HG03575 (cell line): ENCODE results near the gene DHRS2.
"Not testable (repeated sequence)": the region's sequence is repeated elsewhere in the genome, so short reads cannot be mapped to it uniquely, and the experiment has no call there.

Experiments used
- ATAC-seq: cut with Tn5 transposase; IDR thresholded peaks from one replicate; pipeline ENCODE4 v1.9.1; 2021; ENCODE audit not compliant: unreplicated experiment, insufficient number of reproducible peaks, low FRiP score; ENCODE audit errors: extremely low read depth

The DHRS2 gene

DNA sequence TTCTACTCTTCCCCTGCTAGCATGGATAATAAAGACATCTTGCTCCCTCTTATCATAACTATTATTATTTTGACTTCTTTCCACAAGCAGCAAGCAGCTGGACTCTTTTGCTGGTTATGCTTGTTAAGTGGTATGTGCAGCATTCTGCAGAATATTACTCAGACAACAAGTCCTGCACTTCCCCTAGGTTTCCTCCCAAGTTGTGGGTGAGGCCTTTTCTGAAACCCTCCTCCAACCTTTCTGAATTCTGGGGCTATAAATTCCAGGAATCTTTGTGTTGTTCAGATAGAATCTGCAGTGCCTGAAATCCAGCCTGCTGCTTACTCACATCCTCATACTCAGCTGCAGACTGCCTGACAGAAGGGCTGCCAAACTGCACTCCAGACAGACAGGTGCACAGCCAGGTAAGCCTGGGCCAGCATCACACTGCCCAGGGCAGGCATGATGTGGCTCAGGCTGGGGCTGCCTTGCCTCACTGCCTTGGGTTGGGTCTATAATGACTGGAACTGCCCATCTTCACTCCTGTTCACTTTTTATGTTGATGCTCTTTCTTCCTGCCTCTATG, 6.2 kb upstream of the DHRS2 start:
- ATAC-seq: no peak

- ATAC-seq: no peak
Observed at GRCh38 chr14:23630687-23631086, 5.5 kb upstream of the DHRS2 start.

DNA sequence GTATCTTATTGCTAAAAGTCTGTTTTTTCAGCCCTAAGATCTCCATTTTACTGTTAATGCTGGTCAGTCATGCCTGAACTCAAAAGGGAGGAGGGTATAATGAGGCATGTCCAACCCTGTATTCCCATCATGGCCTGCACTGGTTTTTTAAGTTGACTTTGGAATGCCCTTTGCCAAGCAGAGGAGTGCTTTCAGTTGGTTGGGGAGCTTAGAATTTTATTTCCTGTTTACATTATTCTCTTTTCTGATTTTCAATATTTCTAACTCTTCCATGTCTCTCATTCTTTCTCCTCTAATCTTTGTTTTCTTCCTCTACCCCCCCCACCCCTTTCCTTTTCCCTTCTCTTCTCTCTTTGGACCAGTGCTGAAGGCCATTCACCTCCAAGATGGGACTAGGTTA, 4.9 kb upstream of the DHRS2 start:
- no peak for ATAC-seq

DNA sequence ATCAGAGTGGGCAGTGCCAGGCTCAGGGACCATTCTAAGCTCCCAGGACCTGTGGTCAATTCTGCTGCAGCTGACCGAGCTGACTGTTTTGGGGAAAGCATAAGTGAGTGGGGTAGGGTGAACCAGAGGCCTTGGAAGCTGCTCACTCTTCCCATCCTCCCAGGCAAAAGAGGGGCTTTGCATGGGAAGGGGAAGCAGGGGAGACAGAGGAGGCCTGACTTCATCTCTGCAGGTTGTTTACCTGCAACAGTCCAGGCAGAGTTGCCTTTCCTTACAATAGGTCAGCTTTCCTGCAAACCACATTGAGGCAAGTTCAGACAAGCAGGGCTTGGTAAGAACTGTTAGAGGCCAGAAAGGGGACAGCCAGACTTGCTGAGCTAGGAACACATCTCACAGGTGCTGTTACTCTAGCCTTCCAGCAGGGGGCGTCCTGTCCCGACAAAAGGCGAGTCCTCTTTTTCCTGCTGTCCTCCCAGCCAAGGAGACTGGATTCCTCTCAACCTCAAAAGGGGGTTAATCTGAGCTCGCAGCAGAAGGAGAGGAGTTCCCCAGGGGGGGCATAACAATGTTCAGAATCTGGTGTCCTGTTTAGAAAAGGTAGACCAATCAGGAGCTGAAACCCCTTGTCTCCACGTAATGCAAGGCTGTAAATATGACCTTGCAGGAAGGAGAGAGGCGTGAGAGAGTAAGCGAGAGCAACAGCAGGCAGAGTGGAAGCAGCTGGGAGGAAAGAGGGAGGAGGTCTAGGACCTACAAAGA, 4.3 kb upstream of the DHRS2 start:
- ATAC-seq: no peak

DNA sequence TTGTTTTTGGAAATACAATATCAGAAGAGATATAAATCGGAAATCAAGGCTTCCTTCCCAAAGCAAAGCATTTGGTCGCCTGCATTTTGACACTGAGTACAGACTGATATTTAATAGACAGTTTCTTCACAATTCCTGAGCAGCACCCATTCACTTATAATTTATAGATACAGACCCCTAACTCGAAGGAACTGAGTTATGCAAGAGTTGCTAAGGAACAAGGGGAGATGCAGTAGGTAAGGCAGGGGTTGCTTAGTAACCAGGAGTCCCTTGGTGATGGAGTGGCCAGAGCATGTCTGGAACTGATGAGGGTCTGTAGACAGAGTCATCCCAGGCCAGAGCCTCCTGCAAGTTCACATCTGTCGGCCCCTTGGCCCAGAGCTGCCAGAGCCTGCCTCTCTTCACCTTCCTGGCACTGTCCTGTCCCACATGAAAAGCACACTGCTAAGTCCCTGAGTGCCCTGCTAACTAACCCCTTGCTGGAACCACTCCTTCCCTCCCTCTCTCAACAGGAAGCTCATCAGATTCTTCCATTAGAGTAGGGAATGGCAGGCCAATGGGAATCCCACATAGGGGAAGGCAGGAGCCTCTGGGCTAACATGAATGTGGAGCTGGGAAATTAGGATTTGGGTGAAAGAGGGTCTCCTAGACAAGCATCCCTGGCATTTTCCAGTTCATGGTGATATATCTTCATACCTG, 3.6 kb upstream of the DHRS2 start:
- no peak for ATAC-seq

- ATAC-seq: no peak
Observed at GRCh38 chr14:23633160-23633701, 2.9 kb upstream of the DHRS2 start.

DNA sequence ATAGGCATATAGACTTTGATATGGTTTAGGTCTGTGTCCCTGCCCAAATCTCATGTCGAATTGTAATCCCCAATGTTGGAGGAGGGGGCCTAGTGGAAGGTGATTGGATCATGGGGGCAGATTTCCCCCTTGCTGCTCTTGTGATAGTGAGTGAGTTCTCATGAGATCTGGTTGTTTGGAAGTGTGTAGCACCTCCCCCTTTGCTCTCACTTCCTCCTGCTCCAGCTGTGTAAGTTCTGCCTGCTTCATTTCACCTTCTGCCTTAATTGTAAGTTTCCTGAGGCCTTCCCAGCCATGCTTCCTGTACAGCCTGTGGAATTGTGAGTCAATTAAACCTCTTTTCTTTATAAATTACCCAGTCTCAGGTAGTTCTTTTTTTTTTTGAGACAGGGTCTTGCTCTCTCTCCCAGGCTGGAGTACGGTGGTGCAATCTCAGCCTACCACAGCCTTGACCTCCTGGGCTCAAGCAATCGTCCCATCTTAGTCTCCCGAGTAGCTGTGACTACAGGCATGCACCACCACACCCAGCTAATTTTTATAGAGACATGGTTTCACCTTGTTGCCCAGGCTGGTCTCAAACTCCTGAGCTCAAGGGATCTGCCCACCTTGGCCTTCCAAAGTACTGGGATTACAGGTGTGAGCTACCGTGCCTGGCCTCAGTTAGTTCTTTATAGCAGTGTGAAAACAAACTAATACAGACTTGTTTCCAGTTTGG, 1.3 kb upstream of the DHRS2 start:
- ATAC-seq: not testable (repeated sequence)

DNA sequence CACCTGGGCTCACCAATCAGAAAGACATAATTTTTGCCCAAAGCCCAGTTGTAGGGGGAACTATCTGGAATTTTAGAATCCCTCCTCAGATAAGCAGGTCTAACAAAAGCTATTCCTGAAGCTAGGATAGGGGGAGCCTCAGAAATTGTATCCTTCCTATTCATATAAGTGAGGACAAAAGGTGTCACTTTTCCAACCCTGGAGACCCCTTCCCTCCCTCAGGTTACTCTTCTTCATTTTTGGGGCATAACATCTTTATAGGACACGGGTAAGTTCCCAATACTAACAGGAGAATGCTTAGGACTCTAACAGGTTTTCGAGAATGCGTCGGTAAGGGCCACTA, 1.1 kb downstream of the DHRS2 start:
- ATAC-seq: not testable (repeated sequence)

DNA sequence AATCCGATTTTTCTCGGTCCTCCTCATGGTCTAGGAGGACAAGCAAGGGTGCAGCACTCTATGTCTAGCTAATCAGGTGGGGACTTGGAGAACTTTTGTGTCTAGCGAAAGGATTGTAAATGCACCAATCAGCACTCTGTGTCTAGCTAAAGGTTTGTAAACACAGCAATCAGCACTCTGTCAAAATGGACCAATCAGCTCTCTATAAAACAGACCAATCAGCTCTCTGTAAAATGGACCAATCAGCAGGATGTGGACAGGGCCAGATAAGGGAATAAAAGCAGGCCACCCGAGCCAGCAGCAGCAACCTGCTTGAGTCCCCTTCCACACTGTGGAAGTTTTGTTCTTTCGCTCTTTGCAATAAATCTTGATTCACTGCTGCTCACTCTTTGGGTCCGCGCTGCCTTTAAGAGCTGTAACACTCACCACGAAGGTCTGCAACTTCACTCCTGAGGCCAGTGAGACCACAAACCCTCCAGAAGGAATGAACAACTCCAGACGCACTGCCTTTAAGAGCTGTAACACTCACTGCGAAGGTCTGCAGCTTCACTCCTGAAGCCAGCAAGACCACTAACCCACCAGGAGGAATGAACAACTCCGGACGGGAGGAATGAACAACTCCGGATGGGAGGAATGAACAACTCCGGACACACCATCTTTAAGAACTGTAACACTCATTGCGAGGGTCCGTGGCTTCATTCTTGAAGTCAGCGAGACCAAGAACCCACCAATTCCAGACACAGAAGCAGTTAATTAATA, 1.7 kb downstream of the DHRS2 start:
- not testable (repeated sequence) for ATAC-seq

DNA sequence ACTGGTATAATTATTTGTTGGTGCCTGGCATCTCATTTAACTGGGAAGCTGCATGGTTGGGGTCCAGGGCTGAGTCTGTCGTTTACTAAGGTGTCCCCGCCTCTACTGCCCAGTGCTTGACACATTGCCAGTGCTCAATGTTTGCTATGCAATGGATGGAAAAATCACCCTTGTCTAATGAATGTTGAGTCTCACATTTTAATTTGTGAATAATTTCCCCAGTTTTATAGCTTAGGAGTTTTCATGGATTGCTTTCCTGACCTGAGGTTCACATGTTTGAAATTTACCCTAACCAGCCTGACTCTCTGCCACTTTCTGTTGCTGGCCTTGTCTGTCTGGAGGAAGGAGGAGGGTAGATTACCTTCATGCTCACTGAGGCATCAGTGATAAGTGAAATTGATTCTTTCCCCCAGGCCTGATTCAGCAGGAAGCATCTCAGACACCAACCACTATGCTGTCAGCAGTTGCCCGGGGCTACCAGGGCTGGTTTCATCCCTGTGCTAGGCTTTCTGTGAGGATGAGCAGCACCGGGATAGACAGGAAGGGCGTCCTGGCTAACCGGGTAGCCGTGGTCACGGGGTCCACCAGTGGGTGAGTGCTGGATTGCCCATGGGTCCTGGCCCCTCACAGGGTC, 2.4 kb downstream of the DHRS2 start:
- no peak for ATAC-seq

DNA sequence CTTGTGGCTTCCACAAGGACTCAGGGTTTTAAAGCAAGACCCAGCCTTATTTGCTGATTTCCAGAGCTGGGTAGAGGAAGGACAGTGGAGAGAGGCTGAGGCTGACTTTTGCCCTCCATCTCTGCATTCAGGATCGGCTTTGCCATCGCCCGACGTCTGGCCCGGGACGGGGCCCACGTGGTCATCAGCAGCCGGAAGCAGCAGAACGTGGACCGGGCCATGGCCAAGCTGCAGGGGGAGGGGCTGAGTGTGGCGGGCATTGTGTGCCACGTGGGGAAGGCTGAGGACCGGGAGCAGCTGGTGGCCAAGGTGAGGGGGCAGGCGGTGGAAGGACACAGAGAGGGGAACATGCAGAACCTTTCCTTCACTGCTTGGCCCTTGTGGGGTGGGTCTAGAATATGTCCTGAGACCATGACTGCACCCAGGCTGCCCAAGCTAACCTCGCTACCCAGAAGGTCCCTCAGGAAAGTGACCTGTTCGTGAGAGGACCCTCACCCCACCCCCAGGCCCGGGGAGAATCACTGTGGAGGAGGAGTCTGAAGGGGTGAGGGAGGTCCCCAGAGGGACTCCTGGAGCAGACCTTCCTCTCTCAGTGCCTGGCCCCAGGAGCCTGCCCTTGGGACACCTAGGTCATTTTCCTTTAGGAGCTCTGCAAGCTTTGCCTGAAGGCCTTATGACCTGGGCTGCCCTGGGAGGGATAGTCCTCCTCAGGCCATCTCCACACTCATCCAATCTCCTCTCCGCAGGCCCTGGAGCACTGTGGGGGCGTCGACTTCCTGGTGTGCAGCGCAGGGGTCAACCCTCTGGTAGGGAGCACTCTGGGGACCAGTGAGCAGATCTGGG, 3.1 kb downstream of the DHRS2 start:
- ATAC-seq: no peak

DNA sequence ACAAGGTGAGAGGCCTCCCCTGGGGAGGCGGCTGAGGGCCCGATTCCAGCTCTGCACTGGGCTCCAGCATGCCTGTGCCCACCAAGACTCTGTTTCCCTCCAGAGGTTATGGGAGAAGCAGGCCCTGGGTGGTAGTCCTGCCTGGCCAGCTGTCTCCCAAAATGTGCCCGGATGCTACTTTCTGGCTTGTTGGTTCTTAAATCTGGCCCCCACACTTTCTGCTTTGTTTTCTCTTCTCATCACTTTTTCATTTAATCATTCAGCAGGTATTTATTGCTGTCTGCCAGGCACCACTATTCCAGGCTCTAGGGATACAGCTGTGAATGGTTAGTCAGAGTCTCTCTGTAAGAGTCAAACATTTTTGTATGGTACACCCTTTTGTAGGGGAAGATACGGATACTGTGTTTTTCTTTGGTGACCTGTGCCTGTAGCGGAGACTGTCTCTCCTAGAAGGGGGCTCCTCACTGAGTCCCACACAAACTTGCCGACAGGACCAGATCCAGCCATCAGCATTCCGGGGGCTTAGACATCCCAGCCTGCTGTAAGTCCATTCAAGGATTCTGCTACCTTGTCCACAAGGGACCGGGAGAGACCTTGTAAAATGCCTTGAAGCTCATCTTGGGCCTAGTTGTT, 3.8 kb downstream of the DHRS2 start:
- ATAC-seq: no peak

DNA sequence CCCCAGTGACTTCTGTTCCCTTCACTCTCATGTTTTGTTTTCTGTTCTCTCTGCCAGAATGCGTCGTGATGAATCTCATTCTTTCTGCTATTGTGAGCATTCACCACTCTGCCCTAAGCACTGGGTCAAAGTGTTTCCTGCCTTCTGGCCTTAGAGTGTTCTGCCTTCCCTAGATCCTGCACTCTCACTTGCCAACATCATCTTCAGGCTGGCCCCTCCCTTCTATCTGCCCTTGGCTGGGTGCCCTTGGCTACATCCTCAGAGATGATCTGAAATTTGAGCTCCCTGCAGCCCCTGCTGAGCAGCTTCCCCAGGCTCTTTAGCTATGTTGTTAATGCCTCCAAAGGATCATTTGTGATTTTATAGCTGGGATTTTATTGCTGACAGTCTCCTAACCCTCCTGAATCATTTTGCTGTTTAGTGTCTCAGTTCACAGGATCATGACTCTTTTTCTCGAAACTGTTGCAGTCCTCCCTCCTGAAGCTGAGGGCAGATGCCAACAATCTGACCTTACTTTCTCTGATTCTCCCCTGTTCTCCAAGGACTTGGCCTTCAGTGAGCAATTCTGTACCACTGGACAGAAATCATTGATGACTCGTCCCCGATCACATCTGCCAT, 4.5 kb downstream of the DHRS2 start:
- no peak for ATAC-seq

GRCh38 chr14:23641180-23641914, 5.2 kb downstream of the DHRS2 start:
- no peak for ATAC-seq

GRCh38 chr14:23641915-23642588, 5.9 kb downstream of the DHRS2 start:
- no peak for ATAC-seq
